Measurements from ENCODE around the gene RAB6A. TPM values are rescaled to one million over a fixed set of nuclear protein-coding genes. Genes with fewer than 3 reads are reported as not detected.

Gene RAB6A
- total RNA-seq, 1 experiment from 2014 or later: 57.3 TPM

Other genes starting within 250 kb of the RAB6A start
- gene FAM168A, start 163.0 kb downstream of the RAB6A start, total RNA-seq (2014; rRNA removed; shearing (Covaris generic)): 8.9 and 11.6 TPM in 2 replicates
- not detected in 2 replicates for gene PLEKHB1, start 114.5 kb downstream of the RAB6A start, total RNA-seq (2014; rRNA removed; shearing (Covaris generic))
- gene MRPL48, start 26.8 kb upstream of the RAB6A start, total RNA-seq (2014; rRNA removed; shearing (Covaris generic)): 31.0 and 43.2 TPM in 2 replicates
- 102 and 109 TPM in 2 replicates for gene COA4, start 115.8 kb upstream of the RAB6A start, total RNA-seq (2014; rRNA removed; shearing (Covaris generic))
- 13.9 and 14.3 TPM in 2 replicates for gene PAAF1, start 115.9 kb upstream of the RAB6A start, total RNA-seq (2014; rRNA removed; shearing (Covaris generic))
- gene DNAJB13, start 190.0 kb upstream of the RAB6A start, total RNA-seq (2014; rRNA removed; shearing (Covaris generic)): not detected in 2 replicates
- gene UCP2, start 221.8 kb upstream of the RAB6A start, total RNA-seq (2014; rRNA removed; shearing (Covaris generic)): 13.7 and 27.2 TPM in 2 replicates
- gene UCP3, start 248.0 kb upstream of the RAB6A start, total RNA-seq (2014; rRNA removed; shearing (Covaris generic)): 2.0 and 9.0 TPM in 2 replicates